HL-60 (cell line): ENCODE measurements around the gene ZMYND8.

Experiments used
- DNase-seq, 2 experiments: peaks; one replicate each; pipeline ENCODE4 v3.0.0-alpha.2; 2010 to 2020; ENCODE audit warnings: low read depth in 1 of 2, low spot score in 1 of 2
- H3K27ac ChIP-seq: fragments of 250-450 bp; sonication (Bioruptor Pico); replicated peaks from 2 replicates; pipeline ENCODE4 v1.5.1; 2020; ENCODE audit warnings: mild to moderate bottlenecking, moderate library complexity
- H3K27me3 ChIP-seq: fragments of 250-450 bp; sonication (Bioruptor Pico); 2 replicates; pipeline ENCODE4 v1.5.1; 2021; ENCODE audit warnings: mild to moderate bottlenecking, moderate library complexity; ENCODE audit not compliant: insufficient read depth, poor library complexity, severe bottlenecking
- H3K4me3 ChIP-seq: replicated peaks from 2 replicates; pipeline ENCODE4 v1.5.1; 2011; ENCODE audit warnings: mild to moderate bottlenecking, control low read depth, low read length; ENCODE audit not compliant: insufficient read depth
- CTCF ChIP-seq: IDR thresholded peaks from one replicate; pipeline ENCODE4 v1.5.1; 2011; ENCODE audit warnings: low read length, control low read depth, inconsistent platforms; ENCODE audit not compliant: insufficient read depth
- GABPA ChIP-seq: IDR thresholded peaks from 2 replicates; pipeline ENCODE4 v1.6.1; 2012; ENCODE audit warnings: low read depth
- POLR2AphosphoS5 ChIP-seq: IDR thresholded peaks from 2 replicates; pipeline ENCODE4 v1.6.1; 2012; ENCODE audit warnings: low read depth
- REST ChIP-seq: IDR thresholded peaks from 2 replicates; pipeline ENCODE4 v1.6.1; 2012; ENCODE audit warnings: low read depth; ENCODE audit not compliant: insufficient replicate concordance
- SPI1 ChIP-seq: IDR thresholded peaks from 2 replicates; pipeline ENCODE4 v1.6.1; 2012; ENCODE audit warnings: low read depth, mild to moderate bottlenecking, borderline replicate concordance

ZMYND8 gene

GRCh38 chr20:47216819-47217410 lies 139.6 kb downstream of the ZMYND8 start:
- Histone ChIP-seq H3K27ac (no peak overlapping the region), H3K27me3 (no peaks in the 10 kb centered on the region), H3K4me3 (no peak overlapping the region)
- no peak for TF ChIP-seq REST
- TF ChIP-seq GABPA: no peak
- DNase-seq: no peak

GRCh38 chr20:47215653-47216397 lies 140.7 kb downstream of the ZMYND8 start:
- DNase-seq: no peak
- H3K27ac ChIP-seq: no peak overlapping the region
- no peaks in the 10 kb centered on the region for H3K27me3 ChIP-seq
- H3K4me3 ChIP-seq: no peak overlapping the region
- no peak for TF ChIP-seq REST

- Histone ChIP-seq H3K27ac (no peak overlapping the region), H3K4me3 (no peak overlapping the region), H3K27me3 (no peaks in the 10 kb centered on the region)
- no peak for DNase-seq
- TF ChIP-seq POLR2AphosphoS5: no peak
- no peak for TF ChIP-seq REST
- TF ChIP-seq GABPA: no peak
- no peak for TF ChIP-seq CTCF
- no peak for TF ChIP-seq SPI1
These were observed 142.5 kb downstream of the ZMYND8 start for GRCh38 chr20:47213966-47214365.

- no peak for TF ChIP-seq POLR2AphosphoS5
- no peak for TF ChIP-seq REST
- no peak for TF ChIP-seq CTCF
- TF ChIP-seq SPI1: no peak
- no peak for TF ChIP-seq GABPA
- Histone ChIP-seq H3K4me3 (no peak overlapping the region), H3K27ac (no peak overlapping the region), H3K27me3 (no peaks in the 10 kb centered on the region)
- no peak for DNase-seq
These were observed 143.8 kb downstream of the ZMYND8 start for GRCh38 chr20:47212606-47213207.
